Thymus (tissue), 11 donors: Measurements from ENCODE around the gene PODXL2. TPM values are rescaled to one million over a fixed set of nuclear protein-coding genes. Genes with fewer than 3 reads are reported as not detected.

Experiments used
- DNase-seq, 9 donors: peaks; one replicate each; pipeline ENCODE4 v3.0.0-alpha.2; 2013; ENCODE audit warnings: low spot score in 9 of 9, low read depth in 6 of 9, missing footprints in 1 of 9
- H3K27ac ChIP-seq, 2 donors: one replicate each; pipeline ENCODE4 v1.5.1; 2013; ENCODE audit warnings: control low read depth in 1 of 2, low read depth in 1 of 2, low read length in 1 of 2, mild to moderate bottlenecking in 1 of 2, moderate library complexity in 1 of 2
- H3K27me3 ChIP-seq, 2 donors: one replicate each; pipeline ENCODE4 v1.5.1; 2013; ENCODE audit warnings: low read length in 1 of 2; ENCODE audit not compliant: control insufficient read depth in 2 of 2, insufficient read depth in 1 of 2
- H3K36me3 ChIP-seq, 2 donors: one replicate each; pipeline ENCODE4 v1.5.1; 2013; ENCODE audit warnings: low read length in 1 of 2, mild to moderate bottlenecking in 1 of 2, moderate library complexity in 1 of 2; ENCODE audit not compliant: control insufficient read depth in 2 of 2, insufficient read depth in 2 of 2
- H3K4me1 ChIP-seq, 2 donors: one replicate each; pipeline ENCODE4 v1.5.1; 2013; ENCODE audit warnings: low read length in 2 of 2; ENCODE audit not compliant: control insufficient read depth in 2 of 2, insufficient read depth in 2 of 2
- H3K4me3 ChIP-seq, 2 donors: one replicate each; pipeline ENCODE4 v1.5.1; 2013; ENCODE audit warnings: low read length in 2 of 2, control low read depth in 1 of 2, mild to moderate bottlenecking in 1 of 2
- H3K9me3 ChIP-seq, 2 donors: one replicate each; pipeline ENCODE4 v1.5.1; 2013; ENCODE audit warnings: low read length in 1 of 2, mild to moderate bottlenecking in 1 of 2; ENCODE audit not compliant: control insufficient read depth in 2 of 2, insufficient read depth in 1 of 2
- WGBS: extraction: QIAGEN DNeasy Blood & Tissue Kit; methylation state at CpG from one replicate; pipeline ENCODE4 v1.1.7; 2013; 5-methylcytosine and 5-hydroxymethylcytosine counted together
- polyA plus RNA-seq: library from polyadenylated mRNA; stranded (reverse); fragments of 200-250 nt; gene quantifications from one replicate; pipeline ENCODE4 v1.2.3, GENCODE V29; 2013
- total RNA-seq: library from RNA; stranded (reverse); fragments of 120-200 nt; gene quantifications from one replicate; pipeline ENCODE4 v1.2.4, GENCODE V29; 2013
- donor health status: healthy.

Gene PODXL2
- total and polyA plus RNA-seq, 2 donors: 2.2 to 4.3 TPM

DNA sequence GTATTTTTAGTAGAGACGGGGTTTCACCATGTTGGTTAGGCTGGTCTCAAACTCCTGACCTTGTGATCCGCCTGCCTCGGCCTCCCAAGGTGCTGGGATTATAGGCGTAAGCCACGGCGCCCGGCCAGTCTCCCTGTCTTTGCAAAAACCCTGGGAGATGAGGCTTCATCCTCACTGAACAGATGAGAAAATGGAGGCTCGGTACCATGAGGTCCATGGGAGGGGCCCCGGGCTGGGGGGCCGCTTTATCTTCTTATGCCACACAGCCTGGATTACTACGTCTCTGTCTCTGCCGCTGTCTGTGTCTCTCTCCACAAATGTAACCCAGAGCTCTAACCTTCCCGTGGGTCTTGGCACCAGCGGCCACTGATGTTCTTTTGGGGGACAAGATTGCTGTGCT lies 82.9 kb downstream of the PODXL2 start:
- Histone ChIP-seq H3K27me3 (no peaks in the 10 kb centered on the region), H3K36me3 (no peaks in the 10 kb centered on the region), H3K27ac (no peak overlapping the region), H3K4me1 (peaks cover 0 to 8% of the 10 kb centered on the region in 2 donors), H3K4me3 (no peak overlapping the region), H3K9me3 (no peaks in the 10 kb centered on the region)
- 95% methylated on average over 14 of the region's 14 CpGs for WGBS
- no peak for DNase-seq

GRCh38 chr3:127712461-127712860 lies 83.5 kb downstream of the PODXL2 start:
- no peak overlapping the region for H3K4me3 ChIP-seq
- H3K9me3 ChIP-seq: no peaks in the 10 kb centered on the region
- 96% methylated on average over 9 of the region's 9 CpGs for WGBS
- no peak for DNase-seq
- H3K27me3 ChIP-seq: no peaks in the 10 kb centered on the region
- H3K36me3 ChIP-seq: no peaks in the 10 kb centered on the region
- no peak overlapping the region for H3K27ac ChIP-seq
- peaks cover 0 to 8% of the 10 kb centered on the region in 2 donors for H3K4me1 ChIP-seq

- H3K4me3 ChIP-seq: no peak overlapping the region
- DNase-seq: no peak
- H3K36me3 ChIP-seq: no peaks in the 10 kb centered on the region
- no peak overlapping the region for H3K27ac ChIP-seq
- peaks cover 0 to 8% of the 10 kb centered on the region in 2 donors for H3K4me1 ChIP-seq
- 93% methylated on average over 9 of the region's 9 CpGs for WGBS
- no peaks in the 10 kb centered on the region for H3K27me3 ChIP-seq
- no peaks in the 10 kb centered on the region for H3K9me3 ChIP-seq
Measured at GRCh38 chr3:127712881-127713771, 84.1 kb downstream of the PODXL2 start.

GRCh38 chr3:127714125-127714571 lies 85.2 kb downstream of the PODXL2 start:
- WGBS: 91% methylated on average over 10 of the region's 10 CpGs
- Histone ChIP-seq H3K27me3 (no peaks in the 10 kb centered on the region), H3K4me1 (peaks cover 0 to 8% of the 10 kb centered on the region in 2 donors), H3K4me3 (no peak overlapping the region), H3K27ac (no peak overlapping the region), H3K9me3 (no peaks in the 10 kb centered on the region), H3K36me3 (no peaks in the 10 kb centered on the region)
- no peak for DNase-seq

DNA sequence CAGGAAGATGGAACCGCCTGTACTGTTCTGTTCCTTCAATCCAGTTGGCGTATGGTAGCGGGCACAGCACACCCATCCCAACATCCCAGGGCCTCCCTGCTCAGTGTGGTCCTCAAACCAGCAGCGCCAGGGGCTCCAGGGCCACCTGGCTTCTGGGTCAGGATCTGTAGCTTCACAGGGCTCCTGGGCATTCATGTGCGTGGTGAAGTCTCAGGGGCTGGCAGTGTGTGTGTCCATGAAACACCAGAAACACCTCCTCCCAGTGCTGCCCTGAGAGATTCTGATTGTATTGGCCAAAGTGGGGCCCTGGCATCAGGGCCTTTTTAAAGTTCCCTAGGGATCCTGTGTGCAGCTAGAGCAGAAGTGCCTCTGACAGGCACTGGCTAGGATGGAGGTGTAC lies 85.9 kb downstream of the PODXL2 start:
- peaks cover 0 to 8% of the 10 kb centered on the region in 2 donors for H3K4me1 ChIP-seq
- no peaks in the 10 kb centered on the region for H3K36me3 ChIP-seq
- H3K27ac ChIP-seq: no peak overlapping the region
- H3K9me3 ChIP-seq: no peaks in the 10 kb centered on the region
- DNase-seq: no peak
- no peaks in the 10 kb centered on the region for H3K27me3 ChIP-seq
- no peak overlapping the region for H3K4me3 ChIP-seq
- WGBS: 98% methylated on average over 5 of the region's 5 CpGs

- no peaks in the 10 kb centered on the region for H3K36me3 ChIP-seq
- no peak overlapping the region for H3K27ac ChIP-seq
- 85% methylated on average over 8 of the region's 8 CpGs for WGBS
- no peak overlapping the region for H3K4me3 ChIP-seq
- DNase-seq: no peak
- H3K9me3 ChIP-seq: no peaks in the 10 kb centered on the region
- H3K4me1 ChIP-seq: peaks cover 0 to 8% of the 10 kb centered on the region in 2 donors
- no peaks in the 10 kb centered on the region for H3K27me3 ChIP-seq
Measured at GRCh38 chr3:127715532-127715931, 86.5 kb downstream of the PODXL2 start.

DNA sequence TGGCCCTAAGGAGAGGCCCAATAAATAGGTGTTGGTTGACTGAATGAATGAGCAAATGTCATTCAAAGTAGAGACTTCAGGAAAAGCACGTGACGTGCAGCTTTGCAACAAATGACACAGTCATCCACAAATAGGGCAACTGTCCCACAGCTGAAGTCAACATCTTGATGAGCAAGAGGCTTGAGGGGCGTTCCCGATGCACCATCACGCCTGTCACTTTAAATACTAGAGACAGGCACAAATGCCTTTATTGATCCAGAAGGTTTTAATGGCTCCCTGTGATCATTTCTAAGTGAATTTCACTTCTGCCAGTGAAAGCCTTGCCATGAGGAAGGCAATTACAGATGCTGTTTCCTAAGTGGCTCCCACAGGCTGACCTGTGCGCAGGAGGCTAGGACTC lies 87.4 kb downstream of the PODXL2 start:
- Histone ChIP-seq H3K4me1 (peaks cover 0 to 8% of the 10 kb centered on the region in 2 donors), H3K36me3 (no peaks in the 10 kb centered on the region), H3K9me3 (no peaks in the 10 kb centered on the region), H3K27me3 (no peaks in the 10 kb centered on the region), H3K4me3 (no peak overlapping the region), H3K27ac (no peak overlapping the region)
- no peak for DNase-seq
- WGBS: 97% methylated on average over 6 of the region's 6 CpGs

DNA sequence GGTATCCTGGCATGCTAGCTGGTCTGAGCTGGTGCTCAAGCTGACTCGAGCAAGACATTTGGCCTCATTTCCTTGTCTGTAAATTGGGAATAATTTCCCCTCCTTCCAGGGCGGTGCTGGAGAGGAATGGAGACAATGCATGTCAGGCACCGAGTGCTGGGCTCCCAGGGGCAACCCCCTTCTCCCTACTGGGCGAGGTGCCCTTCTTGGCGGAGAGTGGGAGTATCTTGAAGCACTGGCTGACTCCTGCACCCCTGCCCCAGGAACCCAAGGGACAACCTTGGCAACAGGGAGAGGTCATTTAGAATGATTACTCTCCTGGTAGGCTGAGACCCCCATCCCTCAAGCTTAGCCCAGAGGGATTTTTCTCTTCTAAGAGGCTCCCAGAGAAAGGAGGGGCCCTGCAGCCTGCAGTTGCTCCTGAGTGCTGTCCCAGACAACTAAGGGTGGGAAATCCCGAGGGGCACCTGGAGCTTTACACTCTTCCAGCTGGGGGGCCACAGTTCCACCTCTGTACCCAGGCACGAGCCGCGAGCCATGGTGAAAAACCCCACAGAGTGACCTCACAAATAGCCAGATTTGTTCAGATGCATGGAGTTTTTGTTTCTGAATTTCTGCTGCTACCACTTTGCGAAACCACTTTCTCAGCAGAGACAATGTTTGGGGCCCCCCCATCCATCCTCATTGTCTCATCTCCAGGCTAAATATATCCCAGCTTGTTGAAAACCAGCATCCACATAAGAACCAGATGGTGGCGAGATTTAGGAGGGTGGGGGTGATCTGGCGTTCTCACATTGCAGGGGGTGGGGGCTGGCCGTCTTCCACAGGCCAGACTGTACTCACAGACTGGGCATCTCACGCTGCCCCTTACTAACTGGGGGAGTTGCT lies 88.6 kb downstream of the PODXL2 start:
- Histone ChIP-seq H3K27ac (no peak overlapping the region), H3K27me3 (no peaks in the 10 kb centered on the region), H3K4me3 (no peak overlapping the region), H3K4me1 (peaks cover under 1 to 15% of the 10 kb centered on the region in 2 donors), H3K9me3 (no peaks in the 10 kb centered on the region), H3K36me3 (no peaks in the 10 kb centered on the region)
- WGBS: 93% methylated on average over 14 of the region's 14 CpGs
- DNase-seq: no peak
